ENCODE measurements around the gene SHISA9. TPM values are rescaled to one million over a fixed set of nuclear protein-coding genes. Genes with fewer than 3 reads are reported as not detected.

The SHISA9 gene
- total and polyA plus RNA-seq, 4 donors, result 0.10 to 0.39 (median 0.25) TPM; not detected in 1

DNA sequence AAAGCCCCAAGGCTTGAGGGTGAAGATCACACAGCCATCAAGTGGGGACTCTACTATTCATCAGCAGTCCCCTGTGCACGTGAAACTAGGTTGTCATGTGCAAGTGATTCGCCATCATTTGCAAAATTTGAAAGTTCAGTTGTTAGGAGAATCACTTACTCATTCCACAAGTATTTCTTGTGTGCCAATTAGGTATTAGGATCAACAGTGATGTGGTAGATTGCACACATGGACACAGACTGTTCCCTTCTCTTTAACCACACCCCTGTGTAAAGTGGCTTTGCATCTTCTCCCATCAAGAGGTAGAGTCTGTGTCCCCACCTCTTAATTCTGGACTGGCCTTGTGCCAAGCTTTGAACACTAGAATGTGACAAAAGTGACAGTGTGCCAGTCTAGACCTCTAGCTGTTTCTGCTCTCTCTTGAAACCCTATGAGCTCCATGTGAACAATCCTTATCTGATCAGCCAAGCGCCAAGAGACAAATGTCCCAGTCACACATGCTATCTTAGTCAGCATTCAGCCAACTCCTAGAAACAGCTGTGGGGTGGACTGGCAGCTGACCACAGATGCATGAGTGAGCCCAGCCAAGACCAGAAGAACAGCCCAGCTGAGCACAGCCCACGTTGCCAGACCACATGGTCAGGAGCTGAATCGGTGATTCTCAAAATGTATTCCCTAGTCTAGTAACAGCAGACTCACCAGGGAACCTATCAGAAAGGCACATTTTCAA, 31.5 kb upstream of the SHISA9 start:
- DNase-seq (no peak), ATAC-seq (ENCODE audit: low FRiP score) (no peak)
- Histone ChIP-seq H3K27me3 (ENCODE audit: control insufficient read depth in 1 of 2, insufficient read depth in 2 of 2, low read length in 1 of 2) (peaks cover 0 to 2% of the 10 kb centered on the region in 2 donors), H3K4me1 (ENCODE audit: control insufficient read depth in 1 of 2, insufficient read depth in 2 of 2, low read length in 2 of 2) (no peaks in the 10 kb centered on the region), H3K36me3 (ENCODE audit: control insufficient read depth in 1 of 2, insufficient read depth in 2 of 2, low read length in 1 of 2) (no peaks in the 10 kb centered on the region), H3K27ac (ENCODE audit: low read depth in 1 of 2, low read length in 2 of 2) (no peak overlapping the region), H3K9me3 (ENCODE audit: control insufficient read depth, low read length) (peaks cover 5% of the 10 kb centered on the region), H3K4me3 (ENCODE audit: low read length in 2 of 2) (no peak overlapping the region)
- intact Hi-C loops (cut with DNase I), result no loop called here
- WGBS, 2 donors, result 76 to 78% methylated on average over 5 of the region's 5 CpGs

DNA sequence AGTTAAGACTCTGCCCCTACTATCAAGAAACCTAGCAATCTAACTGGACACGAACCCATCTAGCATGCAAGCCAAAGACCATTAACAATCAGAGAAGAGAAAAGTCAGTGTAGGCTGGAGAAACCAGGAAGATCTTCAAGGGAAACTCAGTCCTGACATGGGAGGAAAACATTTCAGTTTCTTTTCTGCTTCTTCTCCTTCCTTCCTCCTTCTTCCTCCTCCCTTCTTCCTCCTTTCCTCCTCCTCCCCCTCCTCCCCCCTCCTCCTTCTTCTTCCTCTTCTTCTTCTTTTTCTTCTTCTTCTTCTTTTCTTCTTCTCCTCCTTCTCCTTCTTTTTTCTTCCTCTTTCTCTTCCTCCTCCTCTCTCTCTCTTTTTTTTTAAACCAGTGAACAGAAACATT, 29.6 kb upstream of the SHISA9 start:
- Histone ChIP-seq H3K4me3 (ENCODE audit: low read length in 2 of 2) (no peak overlapping the region), H3K27me3 (ENCODE audit: control insufficient read depth in 1 of 2, insufficient read depth in 2 of 2, low read length in 1 of 2) (peaks cover 0 to 2% of the 10 kb centered on the region in 2 donors), H3K9me3 (ENCODE audit: control insufficient read depth, low read length) (peaks cover 5% of the 10 kb centered on the region), H3K27ac (ENCODE audit: low read depth in 1 of 2, low read length in 2 of 2) (no peak overlapping the region), H3K36me3 (ENCODE audit: control insufficient read depth in 1 of 2, insufficient read depth in 2 of 2, low read length in 1 of 2) (no peaks in the 10 kb centered on the region), H3K4me1 (ENCODE audit: control insufficient read depth in 1 of 2, insufficient read depth in 2 of 2, low read length in 2 of 2) (no peaks in the 10 kb centered on the region)
- intact Hi-C loops (cut with DNase I), result no loop called here
- no peak for ATAC-seq (ENCODE audit: low FRiP score)
- 64 to 66% methylated on average over 1 of the region's 1 CpG for WGBS, 2 donors
- DNase-seq, result no peak

DNA sequence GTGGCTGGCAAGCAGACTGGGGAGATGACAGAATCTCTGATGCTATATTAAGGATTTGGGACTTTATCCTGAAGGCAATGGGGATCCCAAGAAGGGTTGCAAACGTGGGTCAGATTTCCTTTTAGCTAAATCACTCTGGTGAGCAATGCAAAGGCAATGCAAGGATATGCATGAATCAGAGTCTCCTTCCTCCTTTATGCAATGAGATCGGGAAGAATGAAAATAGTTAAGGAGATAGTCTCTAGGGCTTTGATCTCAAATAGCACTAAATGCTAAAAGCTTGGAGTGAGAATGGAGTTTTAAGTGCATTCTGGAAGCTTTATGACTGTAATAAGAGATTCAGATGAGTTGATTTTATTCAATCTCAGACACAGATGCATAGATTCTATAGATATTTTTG, 27.2 kb upstream of the SHISA9 start:
- Histone ChIP-seq H3K36me3 (ENCODE audit: control insufficient read depth in 1 of 2, insufficient read depth in 2 of 2, low read length in 1 of 2) (no peaks in the 10 kb centered on the region), H3K4me3 (ENCODE audit: low read length in 2 of 2) (no peak overlapping the region), H3K9me3 (ENCODE audit: control insufficient read depth, low read length) (peaks cover 5% of the 10 kb centered on the region), H3K4me1 (ENCODE audit: control insufficient read depth in 1 of 2, insufficient read depth in 2 of 2, low read length in 2 of 2) (no peaks in the 10 kb centered on the region), H3K27ac (ENCODE audit: low read depth in 1 of 2, low read length in 2 of 2) (no peak overlapping the region), H3K27me3 (ENCODE audit: control insufficient read depth in 1 of 2, insufficient read depth in 2 of 2, low read length in 1 of 2) (peaks cover 0 to 2% of the 10 kb centered on the region in 2 donors)
- DNase-seq (no peak), ATAC-seq (ENCODE audit: low FRiP score) (no peak)
- 20 to 28% methylated on average over 2 of the region's 2 CpGs for WGBS, 2 donors
- intact Hi-C loops (cut with DNase I), result no loop called here

DNA sequence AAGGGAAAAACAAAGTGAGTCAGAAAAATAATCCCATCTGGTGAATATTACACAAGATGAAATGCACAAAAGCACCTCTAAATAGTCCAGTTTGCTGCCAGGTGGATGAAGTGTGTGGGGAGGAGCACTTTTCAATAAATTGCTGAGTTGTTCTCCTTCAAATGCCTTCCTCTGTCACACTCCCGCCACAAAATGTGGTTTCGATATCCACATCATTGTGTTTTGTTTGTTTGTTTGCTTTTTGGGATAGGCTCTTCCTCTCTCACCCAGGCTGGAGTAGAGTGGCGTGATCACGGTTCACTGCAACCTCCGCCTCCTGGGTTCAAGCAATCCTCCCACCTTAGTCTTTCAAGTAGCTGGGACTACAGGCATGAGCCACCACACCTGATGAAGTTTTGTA, 24.6 kb upstream of the SHISA9 start:
- WGBS, 2 donors, result 80 to 81% methylated on average over 5 of the region's 5 CpGs
- intact Hi-C loops (cut with DNase I), result no loop called here

DNA sequence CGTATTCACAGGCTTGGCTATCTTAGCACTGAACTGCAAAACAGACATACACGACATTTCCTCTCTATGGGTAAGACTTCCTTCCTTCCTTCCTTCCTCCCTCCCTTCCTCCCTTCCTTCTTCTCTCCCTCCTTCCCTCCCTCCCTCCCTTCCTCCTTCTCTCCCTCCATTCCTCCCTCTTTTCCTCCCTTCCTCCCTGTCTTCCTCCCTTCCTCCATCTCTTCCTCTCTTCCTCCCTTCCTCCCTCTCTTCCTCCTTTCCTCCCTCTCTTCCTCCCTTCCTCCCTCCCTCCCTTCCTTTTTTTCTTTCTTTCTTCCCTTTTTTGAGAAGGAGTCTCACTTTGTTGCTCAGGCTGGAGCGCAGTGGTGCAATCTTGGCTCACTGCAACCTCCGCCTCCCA, 22.4 kb upstream of the SHISA9 start:
- H3K9me3 ChIP-seq (ENCODE audit: control insufficient read depth, low read length), result no peaks in the 10 kb centered on the region

More for the DNA sequence above, 24.6 kb upstream of the SHISA9 start:
- no peak overlapping the region for H3K4me3 ChIP-seq (ENCODE audit: low read length in 2 of 2)
- no peak overlapping the region for H3K27ac ChIP-seq (ENCODE audit: low read depth in 1 of 2, low read length in 2 of 2)
- H3K9me3 ChIP-seq (ENCODE audit: control insufficient read depth, low read length), result no peaks in the 10 kb centered on the region
- ATAC-seq (ENCODE audit: low FRiP score) (no peak), DNase-seq (no peak)
- H3K36me3 ChIP-seq (ENCODE audit: control insufficient read depth in 1 of 2, insufficient read depth in 2 of 2, low read length in 1 of 2), result no peaks in the 10 kb centered on the region
- no peaks in the 10 kb centered on the region for H3K4me1 ChIP-seq (ENCODE audit: control insufficient read depth in 1 of 2, insufficient read depth in 2 of 2, low read length in 2 of 2)
- H3K27me3 ChIP-seq (ENCODE audit: control insufficient read depth in 1 of 2, insufficient read depth in 2 of 2, low read length in 1 of 2), result no peaks in the 10 kb centered on the region

DNA sequence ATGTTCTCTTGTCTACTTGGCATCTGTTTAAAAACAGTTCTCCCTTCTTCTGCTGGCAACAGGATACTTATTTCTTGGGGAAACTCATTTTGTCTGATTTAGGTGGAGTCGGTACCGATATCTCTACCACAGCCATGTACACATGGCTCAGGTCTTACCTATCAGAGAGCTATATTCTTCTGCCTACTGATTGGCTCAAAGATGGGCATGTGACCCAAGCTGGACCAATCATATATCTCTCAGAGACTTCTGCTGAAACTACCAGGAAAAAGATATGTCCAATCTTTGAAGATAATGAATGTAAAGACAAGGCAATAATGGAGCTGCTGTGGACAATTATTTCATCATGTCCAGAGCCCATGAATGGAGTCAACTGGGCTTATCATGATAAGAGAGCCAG, 21.6 kb upstream of the SHISA9 start:
- Histone ChIP-seq H3K4me1 (ENCODE audit: control insufficient read depth in 1 of 2, insufficient read depth in 2 of 2, low read length in 2 of 2) (no peaks in the 10 kb centered on the region), H3K4me3 (ENCODE audit: low read length in 2 of 2) (no peak overlapping the region), H3K9me3 (ENCODE audit: control insufficient read depth, low read length) (no peaks in the 10 kb centered on the region), H3K27ac (ENCODE audit: low read depth in 1 of 2, low read length in 2 of 2) (no peak overlapping the region), H3K36me3 (ENCODE audit: control insufficient read depth in 1 of 2, insufficient read depth in 2 of 2, low read length in 1 of 2) (no peaks in the 10 kb centered on the region), H3K27me3 (ENCODE audit: control insufficient read depth in 1 of 2, insufficient read depth in 2 of 2, low read length in 1 of 2) (no peaks in the 10 kb centered on the region)
- no peak for DNase-seq
- no peak for ATAC-seq (ENCODE audit: low FRiP score)
- WGBS, 2 donors, result 93 to 95% methylated on average over 2 of the region's 2 CpGs
- intact Hi-C loops (cut with DNase I), result no loop called here

More for the DNA sequence above, 22.4 kb upstream of the SHISA9 start:
- Histone ChIP-seq H3K27me3 (ENCODE audit: control insufficient read depth in 1 of 2, insufficient read depth in 2 of 2, low read length in 1 of 2) (no peaks in the 10 kb centered on the region), H3K4me1 (ENCODE audit: control insufficient read depth in 1 of 2, insufficient read depth in 2 of 2, low read length in 2 of 2) (no peaks in the 10 kb centered on the region), H3K4me3 (ENCODE audit: low read length in 2 of 2) (no peak overlapping the region), H3K36me3 (ENCODE audit: control insufficient read depth in 1 of 2, insufficient read depth in 2 of 2, low read length in 1 of 2) (no peaks in the 10 kb centered on the region), H3K27ac (ENCODE audit: low read depth in 1 of 2, low read length in 2 of 2) (no peak overlapping the region)
- WGBS, 2 donors, result 80 to 83% methylated on average over 4 of the region's 4 CpGs
- no peak for DNase-seq
- intact Hi-C loops (cut with DNase I), result no loop called here
- ATAC-seq (ENCODE audit: low FRiP score), result no peak

DNA sequence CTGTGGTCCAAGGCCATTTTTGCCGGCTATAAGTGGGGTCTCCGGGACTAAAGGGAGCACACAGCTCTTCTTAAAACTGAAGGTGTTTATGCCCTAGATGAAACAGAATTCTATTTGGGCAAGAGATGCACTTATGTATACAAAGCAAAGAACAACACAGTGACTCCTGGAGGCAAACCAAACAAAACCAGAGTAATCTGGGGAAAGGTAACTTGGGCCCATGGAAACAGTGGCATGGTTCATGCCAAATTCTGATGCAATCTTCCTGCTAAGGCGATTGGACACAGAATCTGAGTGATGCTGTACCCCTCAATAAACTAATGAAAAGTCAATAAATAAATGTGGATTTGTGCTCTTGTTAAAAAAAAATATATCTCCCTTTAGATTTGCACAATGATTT, 20.2 kb upstream of the SHISA9 start:
- H3K36me3 ChIP-seq (ENCODE audit: control insufficient read depth in 1 of 2, insufficient read depth in 2 of 2, low read length in 1 of 2), result no peaks in the 10 kb centered on the region
- DNase-seq (no peak), ATAC-seq (ENCODE audit: low FRiP score) (no peak)
- H3K4me3 ChIP-seq (ENCODE audit: low read length in 2 of 2), result no peak overlapping the region
- intact Hi-C loops (cut with DNase I), result no loop called here
- no peak overlapping the region for H3K27ac ChIP-seq (ENCODE audit: low read depth in 1 of 2, low read length in 2 of 2)
- peaks cover 1% of the 10 kb centered on the region for H3K9me3 ChIP-seq (ENCODE audit: control insufficient read depth, low read length)
- H3K4me1 ChIP-seq (ENCODE audit: control insufficient read depth in 1 of 2, insufficient read depth in 2 of 2, low read length in 2 of 2), result no peaks in the 10 kb centered on the region
- no peaks in the 10 kb centered on the region for H3K27me3 ChIP-seq (ENCODE audit: control insufficient read depth in 1 of 2, insufficient read depth in 2 of 2, low read length in 1 of 2)
- WGBS, 2 donors, result 41 to 55% methylated on average over 3 of the region's 3 CpGs

DNA sequence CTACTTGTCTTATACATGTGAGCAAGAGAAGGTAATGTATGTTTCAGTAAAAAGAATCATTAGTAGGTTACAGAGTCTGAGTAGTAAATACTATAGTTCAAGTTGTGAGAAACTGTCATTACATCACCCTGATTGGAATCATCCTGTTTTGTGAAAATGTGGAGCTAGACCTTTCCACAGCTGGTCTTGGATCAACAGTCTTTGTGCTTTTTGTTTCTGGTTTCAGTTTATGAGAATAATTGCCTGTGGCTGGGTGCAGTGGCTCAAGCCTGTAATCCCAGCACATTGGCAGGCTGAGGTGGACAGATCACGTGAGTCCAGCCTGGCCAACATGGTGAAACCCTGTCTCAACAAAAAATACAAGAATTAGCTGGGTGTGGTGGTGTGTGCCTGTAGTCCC, 19.7 kb upstream of the SHISA9 start:
- no peak for ATAC-seq (ENCODE audit: low FRiP score)

DNA sequence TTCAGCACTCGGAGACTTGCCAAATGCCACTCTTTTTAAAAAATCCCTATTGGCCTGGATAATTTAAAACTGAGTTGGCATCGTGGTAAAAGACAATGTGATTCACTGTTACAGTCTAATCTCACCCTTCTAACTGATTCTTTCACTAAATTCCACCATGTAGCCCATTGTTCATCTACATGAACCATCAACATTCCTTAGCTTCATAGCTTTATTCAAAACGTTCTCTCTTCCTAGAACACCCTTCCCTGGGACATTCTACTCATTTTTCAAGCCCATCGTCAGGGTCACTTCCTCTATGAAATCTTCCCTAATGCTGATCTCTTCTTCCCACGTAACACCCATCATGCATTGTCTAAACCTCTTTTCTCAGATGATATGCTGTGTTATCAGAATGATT, 15.7 kb upstream of the SHISA9 start:
- Histone ChIP-seq H3K4me3 (ENCODE audit: low read length in 2 of 2) (no peak overlapping the region), H3K9me3 (ENCODE audit: control insufficient read depth, low read length) (peaks cover 1% of the 10 kb centered on the region), H3K4me1 (ENCODE audit: control insufficient read depth in 1 of 2, insufficient read depth in 2 of 2, low read length in 2 of 2) (no peaks in the 10 kb centered on the region), H3K27me3 (ENCODE audit: control insufficient read depth in 1 of 2, insufficient read depth in 2 of 2, low read length in 1 of 2) (no peaks in the 10 kb centered on the region), H3K36me3 (ENCODE audit: control insufficient read depth in 1 of 2, insufficient read depth in 2 of 2, low read length in 1 of 2) (no peaks in the 10 kb centered on the region), H3K27ac (ENCODE audit: low read depth in 1 of 2, low read length in 2 of 2) (no peak overlapping the region)
- DNase-seq (no peak), ATAC-seq (ENCODE audit: low FRiP score) (no peak)
- intact Hi-C loops (cut with DNase I), result no loop called here
- WGBS, 2 donors, result 53 to 57% methylated on average over 5 of the region's 5 CpGs

More for the DNA sequence above, 19.7 kb upstream of the SHISA9 start:
- DNase-seq, result no peak
- intact Hi-C loops (cut with DNase I), result no loop called here
- WGBS, 2 donors, result 33 to 49% methylated on average over 1 of the region's 1 CpG
- Histone ChIP-seq H3K4me3 (ENCODE audit: low read length in 2 of 2) (no peak overlapping the region), H3K27me3 (ENCODE audit: control insufficient read depth in 1 of 2, insufficient read depth in 2 of 2, low read length in 1 of 2) (no peaks in the 10 kb centered on the region), H3K4me1 (ENCODE audit: control insufficient read depth in 1 of 2, insufficient read depth in 2 of 2, low read length in 2 of 2) (no peaks in the 10 kb centered on the region), H3K36me3 (ENCODE audit: control insufficient read depth in 1 of 2, insufficient read depth in 2 of 2, low read length in 1 of 2) (no peaks in the 10 kb centered on the region), H3K9me3 (ENCODE audit: control insufficient read depth, low read length) (peaks cover 1% of the 10 kb centered on the region), H3K27ac (ENCODE audit: low read depth in 1 of 2, low read length in 2 of 2) (no peak overlapping the region)

All from aorta (tissue), 5 donors.